Measurements from ENCODE around the gene CARMIL3. TPM values are rescaled to one million over a fixed set of nuclear protein-coding genes. Genes with fewer than 3 reads are reported as not detected.
A peak's percentile ranks its signal among the peaks of the same experiment; 100 is the strongest.

CARMIL3 gene
- total and polyA plus RNA-seq, 2 of the 8 experiments (the other 6 are each of a cell fraction or from before 2014, with no cell fraction given) = 6.0 to 9.0 TPM

DNA sequence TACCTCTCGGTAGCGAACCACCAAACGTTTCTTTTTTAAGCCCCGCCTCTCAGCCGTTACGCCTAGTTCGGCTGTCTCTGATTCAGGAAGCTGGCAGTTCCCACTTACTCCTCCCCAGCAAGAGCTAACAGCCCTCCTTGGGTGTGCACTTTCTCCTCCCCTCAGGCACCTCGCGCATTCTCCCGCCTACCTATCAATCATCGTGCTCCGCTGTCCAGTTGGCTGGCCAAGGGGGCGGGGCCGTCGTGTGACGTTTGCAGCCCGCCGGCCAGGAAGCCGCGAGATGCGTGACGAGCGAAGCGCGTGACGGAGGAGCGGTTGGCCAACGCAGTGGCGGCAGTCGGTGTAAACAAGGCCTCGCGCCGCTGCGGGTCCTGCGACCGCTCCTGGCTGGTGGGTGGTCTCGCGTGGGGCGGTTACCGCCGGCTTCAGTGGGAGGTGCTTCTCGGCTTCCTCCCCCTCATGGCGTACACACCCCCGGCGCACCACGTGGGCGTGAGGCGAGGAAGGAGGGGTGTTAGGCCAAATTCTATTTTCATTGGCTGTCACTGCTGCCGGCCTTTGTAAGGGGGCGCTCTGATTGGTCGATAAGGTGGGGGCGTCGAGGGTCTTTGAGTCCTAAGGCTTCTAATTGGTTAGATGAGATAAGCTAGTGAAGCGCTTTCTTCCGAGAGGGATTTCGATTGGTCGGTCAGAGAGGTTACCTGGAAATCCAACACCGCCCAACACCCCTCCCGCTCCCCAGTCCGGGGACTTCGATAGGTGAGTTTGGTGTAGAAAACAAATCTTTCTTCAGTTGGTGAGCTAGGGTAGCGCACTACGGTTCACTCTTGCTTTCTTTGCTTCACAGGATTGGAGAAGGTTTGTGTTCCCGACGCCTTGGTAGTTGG lies 63.0 kb downstream of the CARMIL3 start, which contains the start of the genes DCAF11 and NRL:
DCAF11 (plus strand) TSS at position 246 of the 890 bp plus-strand sequence. CDS start 818 bp downstream, outside the sequence.
NRL (minus strand) TSS at position 418 of the 890 bp plus-strand sequence. CDS start 32,101 bp downstream, outside the sequence.
- Histone ChIP-seq H3K23ac (ENCODE audit: insufficient read length) (no peak within 1 kb of the TSS), H3K23me2 (ENCODE audit: low read depth, low read length) (peaks cover 7% of the 10 kb centered on the region), H3K4me1 (replicated peaks in 1 of 4; ENCODE audit: control insufficient read depth in 3 of 4, insufficient read depth in 4 of 4, low read length in 3 of 4) (peaks cover 0 to 4% (median 2%) of the 10 kb centered on the region in 4 experiments; a peak in 5 of 7 replicates), H3K9me3 (ENCODE audit: insufficient read depth in 2 of 2, low read depth in 1 of 2, low read length in 1 of 2) (no peaks in the 10 kb centered on the region), H2BK12ac (ENCODE audit: low read depth, low read length) (peak within 1 kb of the TSS; percentile 91), H3K79me2 (ENCODE audit: control insufficient read depth in 1 of 2, insufficient read depth in 2 of 2, low read length in 2 of 2) (peaks cover 0 to 10% of the 10 kb centered on the region in 2 experiments; a peak in 2 of 4 replicates), H3K18ac (ENCODE audit: extremely low read depth, low read length) (peak within 1 kb of the TSS; percentile 99), H3K27me3 (replicated peaks in 1 of 4; ENCODE audit: control insufficient read depth in 3 of 4, extremely low read depth in 1 of 4, insufficient read depth in 3 of 4, low read length in 3 of 4) (no peaks in the 10 kb centered on the region), H3K4me2 (ENCODE audit: insufficient read depth in 1 of 2, low read depth in 2 of 2, low read length in 2 of 2) (peak within 1 kb of the TSS; percentile 87 to 91), H3K36me3 (ENCODE audit: control insufficient read depth in 2 of 4, insufficient read depth in 4 of 4, low read length in 3 of 4) (peaks cover 9 to 24% (median 21%) of the 10 kb centered on the region in 4 experiments), H4K20me1 (replicated peaks in 1 of 2; ENCODE audit: control insufficient read depth in 1 of 2, insufficient read depth in 2 of 2, low read length in 2 of 2) (peaks cover 0 to 3% of the 10 kb centered on the region in 2 experiments), H4K5ac (ENCODE audit: insufficient read length, low read depth, low read length) (peak within 1 kb of the TSS; percentile 88), H2BK15ac (ENCODE audit: low read length) (peak within 1 kb of the TSS; percentile 99; the same call in 1 of the 2 replicates), H4K91ac (replicated peaks; ENCODE audit: insufficient read length, low read length) (peak within 1 kb of the TSS; percentile 97), H3K27ac (ENCODE audit: low read depth, low read length) (peak within 1 kb of the TSS; percentile 97), H3K14ac (ENCODE audit: insufficient read length) (peak within 1 kb of the TSS; percentile 8), H3K56ac (replicated peaks; ENCODE audit: insufficient read length, low read depth, low read length) (peak within 1 kb of the TSS; percentile 70), H2BK20ac (ENCODE audit: low read length) (no peak within 1 kb of the TSS; the same call in 1 of the 2 replicates), H2AFZ (ENCODE audit: low read length) (peak within 1 kb of the TSS; percentile 89), H3K4me3 (ENCODE audit: extremely low read depth in 1 of 4, insufficient read depth in 2 of 4, low read depth in 3 of 4, low read length in 4 of 4) (peak within 1 kb of the TSS; percentile 68 to 89 (median 76)), H2BK120ac (replicated peaks; ENCODE audit: low read depth, low read length) (no peak within 1 kb of the TSS), H3K4ac (replicated peaks; ENCODE audit: insufficient read length, low read depth, low read length) (peak within 1 kb of the TSS; percentile 65), H3K9ac (replicated peaks in 1 of 4; ENCODE audit: extremely low read depth in 1 of 4, low read depth in 3 of 4, low read length in 3 of 4) (peak within 1 kb of the TSS; percentile 76 to 97 (median 92)), H2BK5ac (ENCODE audit: low read depth, low read length) (peak within 1 kb of the TSS; percentile 100), H2AK5ac (ENCODE audit: low read depth, low read length) (no peak within 1 kb of the TSS; the same call in 1 of the 2 replicates), H3K79me1 (ENCODE audit: low read depth, low read length) (peaks cover 5% of the 10 kb centered on the region; the same call in 1 of the 2 replicates), H4K8ac (ENCODE audit: extremely low read depth, insufficient read depth, low read length) (peak within 1 kb of the TSS; percentile 96)
- POLR2A ChIA-PET (ENCODE audit: partially characterized antibody) = interaction anchor here (0.6 to 7.1 kb wide), 27 partner anchors 11 to 534 kb away, joined by 3 to 125 read pairs (median 5); partner anchors contain the start of genes CARMIL3, DHRS4L2, EMC9 and FITM1
- WGBS, 2 experiments (ENCODE audit: extremely low coverage in 1 of 2, insufficient coverage in 1 of 2, insufficient read length in 1 of 2, insufficient replicate concordance in 2 of 2, low coverage in 1 of 2, low lambda C conversion rate in 2 of 2, missing lambda C conversion rate in 1 of 2) = 1% methylated on average over 42 of the region's 65 CpGs; no CpG with 5 or more reads in 1 of the 2 experiments
- CTCF ChIA-PET (ENCODE audit: partially characterized antibody) = interaction anchor here (0.7 to 2.7 kb wide), 18 partner anchors 15 to 484 kb away, joined by 3 to 20 read pairs (median 4); partner anchors contain the start of genes EMC9, IRF9, PCK2 and PSME2
- FAIRE-seq (peak; percentile 75), DNase-seq (ENCODE audit: low read depth in 1 of 2, low spot score in 2 of 2) (peak; percentile 96 to 99)
- TF ChIP-seq BACH1 (IDR thresholded peaks at IDR 0.05; ENCODE audit: low read length) (peak; percentile 83), CBX8 (IDR thresholded peaks at IDR 0.05; ENCODE audit: borderline replicate concordance, low read depth, low read length) (no peak), HDAC2 (IDR thresholded peaks at IDR 0.05; ENCODE audit: borderline replicate concordance in 1 of 2, low read depth in 2 of 2, low read length in 2 of 2) (peak; percentile 48 to 86; a peak in 2 of 4 replicates), TAF7 (optimal IDR thresholded peaks at IDR 0.05; ENCODE audit: borderline replicate concordance, low read depth, low read length) (peak; percentile 29), RAD21 (IDR thresholded peaks at IDR 0.05 in 1 of 2, conservative IDR thresholded peaks at IDR 0.05 in 1 of 2; ENCODE audit: low read depth in 2 of 2, low read length in 2 of 2) (no peak)
- TF ChIP-seq, protein P1, sequence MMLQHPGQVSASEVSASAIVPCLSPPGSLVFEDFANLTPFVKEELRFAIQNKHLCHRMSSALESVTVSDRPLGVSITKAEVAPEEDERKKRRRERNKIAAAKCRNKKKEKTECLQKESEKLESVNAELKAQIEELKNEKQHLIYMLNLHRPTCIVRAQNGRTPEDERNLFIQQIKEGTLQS (IDR thresholded peaks at IDR 0.05; ENCODE audit: insufficient read depth, low read depth, low read length) = no peak
- TF ChIP-seq, protein P2, sequence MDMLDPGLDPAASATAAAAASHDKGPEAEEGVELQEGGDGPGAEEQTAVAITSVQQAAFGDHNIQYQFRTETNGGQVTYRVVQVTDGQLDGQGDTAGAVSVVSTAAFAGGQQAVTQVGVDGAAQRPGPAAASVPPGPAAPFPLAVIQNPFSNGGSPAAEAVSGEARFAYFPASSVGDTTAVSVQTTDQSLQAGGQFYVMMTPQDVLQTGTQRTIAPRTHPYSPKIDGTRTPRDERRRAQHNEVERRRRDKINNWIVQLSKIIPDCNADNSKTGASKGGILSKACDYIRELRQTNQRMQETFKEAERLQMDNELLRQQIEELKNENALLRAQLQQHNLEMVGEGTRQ (IDR thresholded peaks at IDR 0.05; ENCODE audit: low read length) = peak; percentile 81

All from H1 (cell line).